COR-L47 (cell line): ENCODE data around the gene DSE.

ENCODE experiments used
- DNase-seq: peaks from one replicate; lab custom pipeline; 2025; lab: John Stamatoyannopoulos, UW

The DSE gene

GRCh38 chr6:116362276-116362675 lies 8.5 kb upstream of the DSE start:
- DNase-seq, result no peak

- no peak for DNase-seq
Measured at GRCh38 chr6:116363759-116364158, 7.0 kb upstream of the DSE start.

- DNase-seq, result no peak
Measured at GRCh38 chr6:116364321-116364720, 6.4 kb upstream of the DSE start.

GRCh38 chr6:116365743-116366142 lies 5.0 kb upstream of the DSE start:
- DNase-seq, result no peak

GRCh38 chr6:116366740-116367275 lies 3.9 kb upstream of the DSE start:
- no peak for DNase-seq

- DNase-seq, result no peak
Measured at GRCh38 chr6:116369540-116369939, 1.2 kb upstream of the DSE start.

- DNase-seq, result no peak
Measured at GRCh38 chr6:116369964-116370759, 585 bp upstream of the DSE start.

- DNase-seq, result no peak
Measured at GRCh38 chr6:116371120-116371917, 572 bp downstream of the DSE start.

- DNase-seq, result no peak
Measured at GRCh38 chr6:116371918-116372209, 1.1 kb downstream of the DSE start.

- DNase-seq, result no peak
Measured at GRCh38 chr6:116373300-116373699, 2.6 kb downstream of the DSE start.

- no peak for DNase-seq
Measured at GRCh38 chr6:116373940-116374339, 3.2 kb downstream of the DSE start.

GRCh38 chr6:116374586-116374985 lies 3.8 kb downstream of the DSE start:
- DNase-seq, result no peak

GRCh38 chr6:116375262-116375661 lies 4.5 kb downstream of the DSE start:
- no peak for DNase-seq

GRCh38 chr6:116376149-116376548 lies 5.4 kb downstream of the DSE start:
- no peak for DNase-seq

GRCh38 chr6:116379764-116380163 lies 9.0 kb downstream of the DSE start:
- no peak for DNase-seq

GRCh38 chr6:116380346-116380745 lies 9.6 kb downstream of the DSE start:
- no peak for DNase-seq

GRCh38 chr6:116381000-116381399 lies 10.3 kb downstream of the DSE start:
- no peak for DNase-seq

- DNase-seq, result no peak
Measured at GRCh38 chr6:116382587-116382986, 11.8 kb downstream of the DSE start.

GRCh38 chr6:116384727-116385458 lies 14.1 kb downstream of the DSE start:
- DNase-seq, result no peak

GRCh38 chr6:116385459-116385802 lies 14.7 kb downstream of the DSE start:
- no peak for DNase-seq

GRCh38 chr6:116385921-116386320 lies 15.2 kb downstream of the DSE start:
- no peak for DNase-seq

GRCh38 chr6:116386581-116387299 lies 16.0 kb downstream of the DSE start:
- DNase-seq, result no peak
